Measurements from ENCODE around the gene FIGNL1. TPM values are rescaled to one million over a fixed set of nuclear protein-coding genes. Genes with fewer than 3 reads are reported as not detected.

The FIGNL1 gene
- total RNA-seq, 1 donor from 2014 or later = 27.5 TPM

- Histone ChIP-seq H3K36me3 (ENCODE audit: control insufficient read depth, insufficient read depth, low read length) (no peaks in the 10 kb centered on the region), H3K4me3 (ENCODE audit: low read depth, low read length) (no peak overlapping the region), H3K27me3 (ENCODE audit: control insufficient read depth, insufficient read depth, low read length) (no peaks in the 10 kb centered on the region)
- DNase-seq (ENCODE audit: low read depth) = no peak
- TF ChIP-seq, protein P1, sequence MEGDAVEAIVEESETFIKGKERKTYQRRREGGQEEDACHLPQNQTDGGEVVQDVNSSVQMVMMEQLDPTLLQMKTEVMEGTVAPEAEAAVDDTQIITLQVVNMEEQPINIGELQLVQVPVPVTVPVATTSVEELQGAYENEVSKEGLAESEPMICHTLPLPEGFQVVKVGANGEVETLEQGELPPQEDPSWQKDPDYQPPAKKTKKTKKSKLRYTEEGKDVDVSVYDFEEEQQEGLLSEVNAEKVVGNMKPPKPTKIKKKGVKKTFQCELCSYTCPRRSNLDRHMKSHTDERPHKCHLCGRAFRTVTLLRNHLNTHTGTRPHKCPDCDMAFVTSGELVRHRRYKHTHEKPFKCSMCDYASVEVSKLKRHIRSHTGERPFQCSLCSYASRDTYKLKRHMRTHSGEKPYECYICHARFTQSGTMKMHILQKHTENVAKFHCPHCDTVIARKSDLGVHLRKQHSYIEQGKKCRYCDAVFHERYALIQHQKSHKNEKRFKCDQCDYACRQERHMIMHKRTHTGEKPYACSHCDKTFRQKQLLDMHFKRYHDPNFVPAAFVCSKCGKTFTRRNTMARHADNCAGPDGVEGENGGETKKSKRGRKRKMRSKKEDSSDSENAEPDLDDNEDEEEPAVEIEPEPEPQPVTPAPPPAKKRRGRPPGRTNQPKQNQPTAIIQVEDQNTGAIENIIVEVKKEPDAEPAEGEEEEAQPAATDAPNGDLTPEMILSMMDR (IDR thresholded peaks at IDR 0.05; ENCODE audit: insufficient read depth, low read length, poor library complexity, severe bottlenecking) = no peak
Measured at GRCh38 chr7:50416527-50417182, 33.5 kb downstream of the FIGNL1 start.

DNA sequence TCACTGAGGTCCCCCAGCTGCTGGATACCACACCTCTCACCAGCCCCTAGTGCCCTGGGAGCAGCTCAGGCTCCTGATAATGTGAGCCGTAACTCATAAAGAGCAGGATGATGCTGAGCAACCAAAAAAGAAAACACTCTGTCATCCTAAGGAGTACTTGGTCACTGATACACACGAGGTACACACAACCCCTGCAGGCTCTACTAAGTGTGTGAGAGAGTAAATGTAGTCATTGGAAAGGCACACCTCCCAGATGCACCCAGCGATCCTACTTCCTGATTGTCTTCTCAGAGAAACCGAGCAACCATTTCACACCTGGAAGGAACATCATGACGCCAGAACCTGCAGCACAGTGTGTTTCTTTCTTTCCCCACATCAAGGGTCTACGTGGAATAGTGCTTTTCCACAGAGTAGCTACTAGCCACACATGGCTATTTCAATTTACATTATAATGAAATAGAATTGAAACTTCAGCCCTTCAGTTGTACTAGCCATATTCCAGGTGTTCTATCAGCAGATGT lies 34.2 kb downstream of the FIGNL1 start:
- Histone ChIP-seq H3K36me3 (ENCODE audit: control insufficient read depth, insufficient read depth, low read length) (no peaks in the 10 kb centered on the region), H3K4me3 (ENCODE audit: low read depth, low read length) (no peak overlapping the region), H3K27me3 (ENCODE audit: control insufficient read depth, insufficient read depth, low read length) (no peaks in the 10 kb centered on the region)
- TF ChIP-seq, protein P1 (IDR thresholded peaks at IDR 0.05; ENCODE audit: insufficient read depth, low read length, poor library complexity, severe bottlenecking) = no peak
- no peak for DNase-seq (ENCODE audit: low read depth)

- TF ChIP-seq, protein P1 (IDR thresholded peaks at IDR 0.05; ENCODE audit: insufficient read depth, low read length, poor library complexity, severe bottlenecking) = no peak
- no peaks in the 10 kb centered on the region for H3K36me3 ChIP-seq (ENCODE audit: control insufficient read depth, insufficient read depth, low read length)
- no peaks in the 10 kb centered on the region for H3K27me3 ChIP-seq (ENCODE audit: control insufficient read depth, insufficient read depth, low read length)
- no peak for DNase-seq (ENCODE audit: low read depth)
- H3K4me3 ChIP-seq (ENCODE audit: low read depth, low read length) = no peak overlapping the region
Measured at GRCh38 chr7:50413561-50413960, 36.6 kb downstream of the FIGNL1 start.

DNA sequence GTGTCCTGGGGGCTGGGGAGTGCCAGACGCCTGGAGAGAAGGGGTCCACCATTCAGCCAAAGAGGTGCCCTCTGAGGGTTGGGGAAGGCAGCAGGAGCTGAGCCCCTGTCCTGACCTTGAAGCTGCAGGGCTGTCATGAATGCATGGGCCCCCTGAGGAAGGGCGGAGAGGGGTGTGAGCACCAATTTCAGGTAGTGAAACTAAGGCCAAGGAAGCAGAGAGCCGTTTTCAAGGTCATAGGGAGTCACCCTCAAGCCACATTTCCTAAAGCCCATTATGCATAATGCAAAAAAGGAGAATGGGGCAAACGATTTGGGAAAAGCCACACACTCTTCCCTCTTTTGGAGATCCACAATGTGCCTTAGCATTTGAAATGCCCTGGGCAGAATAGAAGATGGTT lies 37.2 kb downstream of the FIGNL1 start:
- TF ChIP-seq, protein P1 (IDR thresholded peaks at IDR 0.05; ENCODE audit: insufficient read depth, low read length, poor library complexity, severe bottlenecking) = no peak
- no peak for DNase-seq (ENCODE audit: low read depth)
- no peaks in the 10 kb centered on the region for H3K36me3 ChIP-seq (ENCODE audit: control insufficient read depth, insufficient read depth, low read length)

DNA sequence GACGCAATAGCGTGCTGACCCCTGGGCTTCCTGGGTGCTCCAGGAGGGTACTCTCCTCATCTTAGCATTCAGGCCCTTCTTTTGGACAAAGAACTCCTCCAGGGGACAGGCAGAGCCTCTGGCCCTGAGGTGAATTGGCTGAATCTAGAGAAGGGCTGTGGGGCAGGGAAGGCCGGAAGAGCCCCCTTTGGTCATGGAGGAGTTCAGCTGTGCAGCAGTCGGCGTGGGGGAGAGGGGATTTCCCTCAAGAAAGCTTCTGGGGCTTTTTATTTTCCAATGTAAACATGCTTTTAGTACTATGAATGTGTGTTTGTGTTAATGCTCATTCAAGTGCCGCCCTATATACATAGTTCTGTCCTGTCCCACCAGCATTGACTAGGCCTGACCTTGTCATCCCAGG lies 38.8 kb downstream of the FIGNL1 start:
- TF ChIP-seq, protein P1 (IDR thresholded peaks at IDR 0.05; ENCODE audit: insufficient read depth, low read length, poor library complexity, severe bottlenecking) = no peak
- no peak for DNase-seq (ENCODE audit: low read depth)
- H3K4me3 ChIP-seq (ENCODE audit: low read depth, low read length) = no peak overlapping the region
- H3K36me3 ChIP-seq (ENCODE audit: control insufficient read depth, insufficient read depth, low read length) = no peaks in the 10 kb centered on the region
- peaks cover 3% of the 10 kb centered on the region for H3K27me3 ChIP-seq (ENCODE audit: control insufficient read depth, insufficient read depth, low read length)

More for the DNA sequence above, 37.2 kb downstream of the FIGNL1 start:
- Histone ChIP-seq H3K4me3 (ENCODE audit: low read depth, low read length) (no peak overlapping the region), H3K27me3 (ENCODE audit: control insufficient read depth, insufficient read depth, low read length) (no peaks in the 10 kb centered on the region)
